ENCODE results near the gene ANKRD33B.
A peak's percentile ranks its signal among the peaks of the same experiment; 100 is the strongest.
"Not testable (repeated sequence)": the region's sequence is repeated elsewhere in the genome, so short reads cannot be mapped to it uniquely, and the experiment has no call there.

ANKRD33B gene

GRCh38 chr5:10559871-10560270 lies 4.0 kb upstream of the ANKRD33B start:
- Histone ChIP-seq H3K9ac (ENCODE audit: low read depth, low read length) (no peak overlapping the region), H3K36me3 (ENCODE audit: control insufficient read depth, insufficient read depth, low read length) (no peaks in the 10 kb centered on the region), H3K27ac (ENCODE audit: low read depth, low read length) (no peak overlapping the region), H3K4me3 (ENCODE audit: low read depth, low read length) (no peak overlapping the region), H3K4me1 (ENCODE audit: control insufficient read depth, insufficient read depth, low read length) (peaks cover 21% of the 10 kb centered on the region; the same call in 1 of the 2 replicates), H3K27me3 (ENCODE audit: control insufficient read depth, insufficient read depth, low read length) (peaks cover 51% of the 10 kb centered on the region), H3K9me3 (ENCODE audit: control insufficient read depth, insufficient read depth, low read length) (no peaks in the 10 kb centered on the region)

- H3K36me3 ChIP-seq (ENCODE audit: control insufficient read depth, insufficient read depth, low read length): no peaks in the 10 kb centered on the region
- H3K9ac ChIP-seq (ENCODE audit: low read depth, low read length): no peak overlapping the region
- H3K27me3 ChIP-seq (ENCODE audit: control insufficient read depth, insufficient read depth, low read length): peaks cover 76% of the 10 kb centered on the region
- no peaks in the 10 kb centered on the region for H3K9me3 ChIP-seq (ENCODE audit: control insufficient read depth, insufficient read depth, low read length)
- H3K4me3 ChIP-seq (ENCODE audit: low read depth, low read length): peak overlapping the region; percentile 78; the same call in 1 of the 2 replicates
- no peak overlapping the region for H3K27ac ChIP-seq (ENCODE audit: low read depth, low read length)
- peaks cover 29% of the 10 kb centered on the region for H3K4me1 ChIP-seq (ENCODE audit: control insufficient read depth, insufficient read depth, low read length)
These were observed 1.4 kb upstream of the ANKRD33B start for GRCh38 chr5:10562201-10563109.

- Histone ChIP-seq H3K4me1 (ENCODE audit: control insufficient read depth, insufficient read depth, low read length) (peaks cover 29% of the 10 kb centered on the region), H3K9me3 (ENCODE audit: control insufficient read depth, insufficient read depth, low read length) (no peaks in the 10 kb centered on the region), H3K27ac (ENCODE audit: low read depth, low read length) (peak overlapping the region; percentile 81), H3K27me3 (ENCODE audit: control insufficient read depth, insufficient read depth, low read length) (peaks cover 85% of the 10 kb centered on the region), H3K36me3 (ENCODE audit: control insufficient read depth, insufficient read depth, low read length) (no peaks in the 10 kb centered on the region), H3K9ac (ENCODE audit: low read depth, low read length) (peak overlapping the region; percentile 19; the same call in 1 of the 2 replicates), H3K4me3 (ENCODE audit: low read depth, low read length) (peak overlapping the region; percentile 78)
These were observed 543 bp upstream of the ANKRD33B start for GRCh38 chr5:10563110-10563944.

GRCh38 chr5:10564838-10565784 lies 1.2 kb downstream of the ANKRD33B start:
- Histone ChIP-seq H3K9ac (ENCODE audit: low read depth, low read length) (no peak overlapping the region), H3K4me1 (ENCODE audit: control insufficient read depth, insufficient read depth, low read length) (peaks cover 24% of the 10 kb centered on the region), H3K36me3 (ENCODE audit: control insufficient read depth, insufficient read depth, low read length) (no peaks in the 10 kb centered on the region), H3K27ac (ENCODE audit: low read depth, low read length) (no peak overlapping the region), H3K27me3 (ENCODE audit: control insufficient read depth, insufficient read depth, low read length) (peaks cover 74% of the 10 kb centered on the region), H3K9me3 (ENCODE audit: control insufficient read depth, insufficient read depth, low read length) (no peaks in the 10 kb centered on the region), H3K4me3 (ENCODE audit: low read depth, low read length) (peak overlapping the region; percentile 78)

- H3K9ac ChIP-seq (ENCODE audit: low read depth, low read length): no peak overlapping the region
These were observed 2.1 kb downstream of the ANKRD33B start for GRCh38 chr5:10565785-10566542.

DNA sequence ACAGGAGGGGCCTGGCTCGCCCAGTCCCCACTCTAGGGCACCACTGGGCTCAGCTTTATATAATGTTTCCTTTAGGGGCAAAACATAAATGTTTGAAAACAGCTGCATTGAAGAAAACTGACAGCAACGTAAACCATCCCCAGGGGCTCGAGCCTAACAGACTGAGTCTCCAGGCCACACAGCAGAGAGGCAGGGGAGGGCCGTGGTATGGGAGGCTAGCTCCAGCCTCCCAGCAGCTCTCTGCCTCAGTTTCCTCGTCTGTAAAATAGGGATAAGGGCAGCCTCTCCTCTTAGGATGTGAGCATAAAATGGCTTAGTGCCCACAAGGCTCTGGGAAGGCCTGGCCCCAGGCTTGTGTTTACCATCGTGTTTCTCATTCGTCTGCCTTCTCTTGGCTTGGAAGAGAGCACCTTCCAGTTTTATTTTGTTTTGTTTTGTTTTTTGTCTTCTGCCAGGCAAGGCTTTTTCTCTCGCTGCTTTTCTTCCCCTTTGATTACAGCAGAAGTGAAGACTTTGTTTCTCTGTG lies 2.7 kb downstream of the ANKRD33B start:
- H3K4me3 ChIP-seq (ENCODE audit: low read depth, low read length): no peak overlapping the region
- no peak overlapping the region for H3K9ac ChIP-seq (ENCODE audit: low read depth, low read length)
- H3K4me1 ChIP-seq (ENCODE audit: control insufficient read depth, insufficient read depth, low read length): peaks cover 24% of the 10 kb centered on the region
- no peak overlapping the region for H3K27ac ChIP-seq (ENCODE audit: low read depth, low read length)
- no peaks in the 10 kb centered on the region for H3K9me3 ChIP-seq (ENCODE audit: control insufficient read depth, insufficient read depth, low read length)
- H3K27me3 ChIP-seq (ENCODE audit: control insufficient read depth, insufficient read depth, low read length): peaks cover 60% of the 10 kb centered on the region
- H3K36me3 ChIP-seq (ENCODE audit: control insufficient read depth, insufficient read depth, low read length): no peaks in the 10 kb centered on the region

More at GRCh38 chr5:10565785-10566542, 2.1 kb downstream of the ANKRD33B start:
- H3K4me1 ChIP-seq (ENCODE audit: control insufficient read depth, insufficient read depth, low read length): peaks cover 24% of the 10 kb centered on the region
- peak overlapping the region; percentile 78 for H3K4me3 ChIP-seq (ENCODE audit: low read depth, low read length)
- no peaks in the 10 kb centered on the region for H3K9me3 ChIP-seq (ENCODE audit: control insufficient read depth, insufficient read depth, low read length)
- H3K27ac ChIP-seq (ENCODE audit: low read depth, low read length): no peak overlapping the region
- H3K27me3 ChIP-seq (ENCODE audit: control insufficient read depth, insufficient read depth, low read length): peaks cover 67% of the 10 kb centered on the region
- no peaks in the 10 kb centered on the region for H3K36me3 ChIP-seq (ENCODE audit: control insufficient read depth, insufficient read depth, low read length)

- H3K36me3 ChIP-seq (ENCODE audit: control insufficient read depth, insufficient read depth, low read length): no peaks in the 10 kb centered on the region
- H3K27ac ChIP-seq (ENCODE audit: low read depth, low read length): peak overlapping the region; percentile 25
- H3K4me3 ChIP-seq (ENCODE audit: low read depth, low read length): no peak overlapping the region
- peaks cover 24% of the 10 kb centered on the region for H3K4me1 ChIP-seq (ENCODE audit: control insufficient read depth, insufficient read depth, low read length)
- peaks cover 56% of the 10 kb centered on the region for H3K27me3 ChIP-seq (ENCODE audit: control insufficient read depth, insufficient read depth, low read length)
- no peak overlapping the region for H3K9ac ChIP-seq (ENCODE audit: low read depth, low read length)
- no peaks in the 10 kb centered on the region for H3K9me3 ChIP-seq (ENCODE audit: control insufficient read depth, insufficient read depth, low read length)
These were observed 3.3 kb downstream of the ANKRD33B start for GRCh38 chr5:10567121-10567591.

- H3K4me1 ChIP-seq (ENCODE audit: control insufficient read depth, insufficient read depth, low read length): peaks cover 18% of the 10 kb centered on the region
- no peak overlapping the region for H3K27ac ChIP-seq (ENCODE audit: low read depth, low read length)
- peaks cover 49% of the 10 kb centered on the region for H3K27me3 ChIP-seq (ENCODE audit: control insufficient read depth, insufficient read depth, low read length)
- H3K36me3 ChIP-seq (ENCODE audit: control insufficient read depth, insufficient read depth, low read length): no peaks in the 10 kb centered on the region
- H3K4me3 ChIP-seq (ENCODE audit: low read depth, low read length): no peak overlapping the region
- no peak overlapping the region for H3K9ac ChIP-seq (ENCODE audit: low read depth, low read length)
- H3K9me3 ChIP-seq (ENCODE audit: control insufficient read depth, insufficient read depth, low read length): no peaks in the 10 kb centered on the region
These were observed 4.0 kb downstream of the ANKRD33B start for GRCh38 chr5:10567781-10568321.

DNA sequence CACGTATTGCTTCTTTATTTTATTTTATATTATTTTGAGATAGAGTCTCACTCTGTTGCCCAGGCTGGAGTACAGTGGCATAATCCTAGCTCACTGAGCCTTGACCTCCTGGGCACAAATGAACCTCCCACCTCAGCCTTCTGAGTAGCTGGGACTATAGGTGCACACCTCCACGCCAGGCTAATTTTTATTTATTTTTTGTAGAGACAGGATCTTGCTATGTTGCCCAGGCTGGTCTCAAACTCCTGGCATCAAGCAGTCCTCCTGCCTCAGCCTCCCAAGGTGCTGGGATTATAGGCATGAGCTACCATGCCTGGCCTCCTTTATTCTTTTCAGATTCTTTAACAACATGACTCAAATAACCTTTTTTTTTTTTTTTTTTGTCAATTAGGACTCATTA lies 6.7 kb downstream of the ANKRD33B start:
- not testable (repeated sequence) for H3K4me3 ChIP-seq (ENCODE audit: low read depth, low read length); H3K9ac ChIP-seq (ENCODE audit: low read depth, low read length); H3K9me3 ChIP-seq (ENCODE audit: control insufficient read depth, insufficient read depth, low read length); H3K36me3 ChIP-seq (ENCODE audit: control insufficient read depth, insufficient read depth, low read length); H3K27ac ChIP-seq (ENCODE audit: low read depth, low read length)
- Histone ChIP-seq H3K4me1 (ENCODE audit: control insufficient read depth, insufficient read depth, low read length) (peaks cover 11% of the 10 kb centered on the region), H3K27me3 (ENCODE audit: control insufficient read depth, insufficient read depth, low read length) (peaks cover 29% of the 10 kb centered on the region)

Data from HUES48 (cell line).